HEK293 (cell line): ENCODE measurements around the gene IL16.
A peak's percentile ranks its signal among the peaks of the same experiment; 100 is the strongest.

Source experiments
- CTCF ChIA-PET: fragments of 350-600 bp; formaldehyde crosslinking; extraction: SDS; loops from one replicate; lab custom pipeline; 2021; ENCODE audit warnings: antibody characterized with exemption; lab: Yijun Ruan, JAX
- POLR2A ChIA-PET: fragments of 300-600 bp; formaldehyde crosslinking; extraction: SDS; loops from one replicate; lab custom pipeline; 2020; ENCODE audit warnings: antibody characterized with exemption, inconsistent platforms; lab: Yijun Ruan, JAX
- H3K27ac ChIP-seq: fragments of 200-500 bp; sonication (Bioruptor generic); 2 replicates; pipeline ENCODE4 v1.5.1; 2014; ENCODE audit warnings: low read depth, low read length, control low read depth, inconsistent platforms; ENCODE audit errors: extremely low read depth
- H3K36me3 ChIP-seq, 2 experiments: fragments of 200-500 bp in 1 of 2; sonication (Bioruptor generic) in 1 of 2; 1 replicate in 1 of 2; 2 replicates in 1 of 2; pipeline ENCODE4 v1.5.1; 2014 to 2017; ENCODE audit warnings: inconsistent platforms in 2 of 2, low read length in 2 of 2; ENCODE audit not compliant: control insufficient read depth in 2 of 2, insufficient read depth in 1 of 2
- H3K4me1 ChIP-seq: fragments of 200-500 bp; sonication (Bioruptor generic); 2 replicates; pipeline ENCODE4 v1.5.1; 2014; ENCODE audit warnings: mild to moderate bottlenecking, low read length, inconsistent platforms; ENCODE audit not compliant: control insufficient read depth, insufficient read depth
- H3K4me3 ChIP-seq: 2 replicates; pipeline ENCODE4 v1.5.1; 2011; ENCODE audit warnings: low read depth, mild to moderate bottlenecking, control low read depth, low read length, moderate library complexity
- H3K9me3 ChIP-seq: fragments of 200-500 bp; sonication (Bioruptor generic); 2 replicates; pipeline ENCODE4 v1.5.1; 2014; ENCODE audit warnings: low read depth, low read length, inconsistent platforms; ENCODE audit not compliant: control insufficient read depth, insufficient read depth
- ATF2 ChIP-seq: fragments of 450-650 bp; formaldehyde crosslinking; IDR thresholded peaks from 2 replicates; pipeline ENCODE4 v1.5.1; 2016; ENCODE audit warnings: missing biosample characterization, missing genetic modification characterization, low read depth
- GLI4 ChIP-seq: fragments of 450-650 bp; formaldehyde crosslinking; IDR thresholded peaks from 2 replicates; pipeline ENCODE4 v1.5.1; 2016; ENCODE audit warnings: missing biosample characterization, missing genetic modification characterization
- HOXC10 ChIP-seq: sonication (generic); formaldehyde crosslinking; IDR thresholded peaks from 2 replicates; pipeline ENCODE4 v1.8.1; 2023; ENCODE audit warnings: mild to moderate bottlenecking, missing genetic modification reagents
- KLF1 ChIP-seq: fragments of 450-650 bp; formaldehyde crosslinking; IDR thresholded peaks from 2 replicates; pipeline ENCODE4 v1.5.1; 2016; ENCODE audit warnings: missing biosample characterization, missing genetic modification characterization
- ZNF10 ChIP-seq: fragments of 450-650 bp; formaldehyde crosslinking; IDR thresholded peaks from 2 replicates; pipeline ENCODE4 v1.5.1; 2017; ENCODE audit warnings: missing biosample characterization, missing genetic modification characterization
- ZNF155 ChIP-seq: fragments of 450-650 bp; formaldehyde crosslinking; IDR thresholded peaks from 2 replicates; pipeline ENCODE4 v1.5.1; 2016; ENCODE audit warnings: missing biosample characterization, missing genetic modification characterization
- ZNF2 ChIP-seq: fragments of 450-650 bp; formaldehyde crosslinking; IDR thresholded peaks from 2 replicates; pipeline ENCODE4 v1.5.1; 2016; ENCODE audit warnings: missing biosample characterization, missing genetic modification characterization
- ZNF324 ChIP-seq: fragments of 450-650 bp; formaldehyde crosslinking; IDR thresholded peaks from 2 replicates; pipeline ENCODE4 v1.5.1; 2016; ENCODE audit warnings: missing biosample characterization, missing genetic modification characterization
- ZNF366 ChIP-seq: fragments of 450-650 bp; formaldehyde crosslinking; conservative IDR thresholded peaks from 2 replicates; pipeline ENCODE4 v1.5.1; 2016; ENCODE audit warnings: missing biosample characterization, missing genetic modification characterization
- ZNF394 ChIP-seq: fragments of 450-650 bp; formaldehyde crosslinking; IDR thresholded peaks from 2 replicates; pipeline ENCODE4 v1.5.1; 2016; ENCODE audit warnings: missing biosample characterization, missing genetic modification characterization, mild to moderate bottlenecking, moderate library complexity, borderline replicate concordance
- ZNF510 ChIP-seq: fragments of 450-650 bp; formaldehyde crosslinking; IDR thresholded peaks from 2 replicates; pipeline ENCODE4 v1.5.1; 2018; ENCODE audit warnings: mild to moderate bottlenecking, missing genetic modification characterization, missing biosample characterization; ENCODE audit not compliant: insufficient replicate concordance
- ZNF555 ChIP-seq: fragments of 450-650 bp; formaldehyde crosslinking; conservative IDR thresholded peaks from 2 replicates; pipeline ENCODE4 v1.5.1; 2017; ENCODE audit warnings: missing biosample characterization, mild to moderate bottlenecking, missing genetic modification characterization, inconsistent platforms
- ZNF596 ChIP-seq: fragments of 450-650 bp; IDR thresholded peaks from 2 replicates; pipeline ENCODE4 v1.5.0; 2018; ENCODE audit warnings: missing biosample characterization, mild to moderate bottlenecking, missing genetic modification characterization, moderate library complexity
- ZNF626 ChIP-seq: fragments of 450-650 bp; sonication (Bioruptor Pico); formaldehyde crosslinking; IDR thresholded peaks from 2 replicates; pipeline ENCODE4 v1.5.1; 2018; ENCODE audit warnings: missing biosample characterization, missing genetic modification characterization, inconsistent platforms
- ZNF707 ChIP-seq: fragments of 450-650 bp; formaldehyde crosslinking; IDR thresholded peaks from 2 replicates; pipeline ENCODE4 v1.5.1; 2016; ENCODE audit warnings: missing biosample characterization, missing genetic modification characterization
- ZSCAN5A ChIP-seq: fragments of 450-650 bp; formaldehyde crosslinking; IDR thresholded peaks from 2 replicates; pipeline ENCODE4 v1.5.1; 2016; ENCODE audit warnings: missing biosample characterization, missing genetic modification characterization
- TF ChIP-seq, protein P1 (sequence below): fragments of 450-650 bp; formaldehyde crosslinking; IDR thresholded peaks from 2 replicates; pipeline ENCODE4 v1.5.1; 2016; ENCODE audit warnings: missing biosample characterization, missing genetic modification characterization
- TF ChIP-seq, protein P2 (sequence below): fragments of 450-650 bp; IDR thresholded peaks from 2 replicates; pipeline ENCODE4 v1.5.1; 2018; ENCODE audit warnings: missing biosample characterization, mild to moderate bottlenecking, missing genetic modification characterization

The IL16 gene

GRCh38 chr15:81362790-81363189 is 166.1 kb downstream of the IL16 start:
- ChIA-PET CTCF (interaction anchor here (1.0 to 1.2 kb wide), 2 partner anchors 22 to 97 kb away, joined by 3 to 4 read pairs; no protein-coding TSS in a partner anchor), POLR2A (no interaction called here)
- no peak overlapping the region for H3K4me3 ChIP-seq
- H3K27ac ChIP-seq = no peak overlapping the region
- H3K4me1 ChIP-seq = no peaks in the 10 kb centered on the region
- TF ChIP-seq ZNF324 (no peak), ZNF394 (tag by site-specific recombination) (0 out of 2 replicates have a peak, but pooled peaks have one; percentile 33), ZNF10 (tag by site-specific recombination) (no peak)
- TF ChIP-seq, protein P1, sequence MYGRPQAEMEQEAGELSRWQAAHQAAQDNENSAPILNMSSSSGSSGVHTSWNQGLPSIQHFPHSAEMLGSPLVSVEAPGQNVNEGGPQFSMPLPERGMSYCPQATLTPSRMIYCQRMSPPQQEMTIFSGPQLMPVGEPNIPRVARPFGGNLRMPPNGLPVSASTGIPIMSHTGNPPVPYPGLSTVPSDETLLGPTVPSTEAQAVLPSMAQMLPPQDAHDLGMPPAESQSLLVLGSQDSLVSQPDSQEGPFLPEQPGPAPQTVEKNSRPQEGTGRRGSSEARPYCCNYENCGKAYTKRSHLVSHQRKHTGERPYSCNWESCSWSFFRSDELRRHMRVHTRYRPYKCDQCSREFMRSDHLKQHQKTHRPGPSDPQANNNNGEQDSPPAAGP (tag by site-specific recombination) = 0 out of 2 replicates have a peak, but pooled peaks have one; percentile 65
- no peaks in the 10 kb centered on the region for H3K9me3 ChIP-seq
- no peaks in the 10 kb centered on the region for H3K36me3 ChIP-seq

- no peaks in the 10 kb centered on the region for H3K36me3 ChIP-seq
- no peak overlapping the region for H3K27ac ChIP-seq
- ChIA-PET CTCF (no interaction called here), POLR2A (no interaction called here)
- no peaks in the 10 kb centered on the region for H3K4me1 ChIP-seq
- H3K9me3 ChIP-seq = no peaks in the 10 kb centered on the region
- no peak overlapping the region for H3K4me3 ChIP-seq
- TF ChIP-seq ZNF555 (tag by site-specific recombination) (no peak), ZNF155 (no peak), HOXC10 (no peak), GLI4 (tag by site-specific recombination) (no peak), ZNF626 (tag by site-specific recombination) (no peak), ZNF596 (tag by site-specific recombination) (no peak), ZSCAN5A (no peak), ZNF510 (no peak), ATF2 (no peak), ZNF366 (tag by site-specific recombination) (no peak), ZNF2 (tag by site-specific recombination) (no peak), ZNF707 (no peak), KLF1 (tag by site-specific recombination) (no peak)
- TF ChIP-seq, protein P2, sequence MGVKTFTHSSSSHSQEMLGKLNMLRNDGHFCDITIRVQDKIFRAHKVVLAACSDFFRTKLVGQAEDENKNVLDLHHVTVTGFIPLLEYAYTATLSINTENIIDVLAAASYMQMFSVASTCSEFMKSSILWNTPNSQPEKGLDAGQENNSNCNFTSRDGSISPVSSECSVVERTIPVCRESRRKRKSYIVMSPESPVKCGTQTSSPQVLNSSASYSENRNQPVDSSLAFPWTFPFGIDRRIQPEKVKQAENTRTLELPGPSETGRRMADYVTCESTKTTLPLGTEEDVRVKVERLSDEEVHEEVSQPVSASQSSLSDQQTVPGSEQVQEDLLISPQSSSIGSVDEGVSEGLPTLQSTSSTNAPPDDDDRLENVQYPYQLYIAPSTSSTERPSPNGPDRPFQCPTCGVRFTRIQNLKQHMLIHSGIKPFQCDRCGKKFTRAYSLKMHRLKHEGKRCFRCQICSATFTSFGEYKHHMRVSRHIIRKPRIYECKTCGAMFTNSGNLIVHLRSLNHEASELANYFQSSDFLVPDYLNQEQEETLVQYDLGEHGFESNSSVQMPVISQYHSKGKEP = no peak
These were observed 166.6 kb downstream of the IL16 start for GRCh38 chr15:81363276-81363675.
